K562 (cell line): Measurements from ENCODE around the gene KIF3A. TPM values are rescaled to one million over a fixed set of nuclear protein-coding genes. Genes with fewer than 3 reads are reported as not detected.

Source experiments
- BMI1 ChIP-seq: fragments of 150-350 bp; IDR thresholded peaks from 2 replicates; pipeline ENCODE4 v1.6.1; 2014; ENCODE audit warnings: low read length
- CCNT2 ChIP-seq: IDR thresholded peaks from 2 replicates; pipeline ENCODE4 v1.6.1; 2011; ENCODE audit warnings: borderline replicate concordance, low read depth, mild to moderate bottlenecking, moderate library complexity, mixed read lengths, low read length; ENCODE audit not compliant: insufficient read length; ENCODE audit errors: extremely low read depth
- CEBPZ ChIP-seq: fragments of 150-350 bp; IDR thresholded peaks from 2 replicates; pipeline ENCODE4 v1.6.1; 2014; ENCODE audit warnings: low read depth, mild to moderate bottlenecking, low read length, borderline replicate concordance
- E4F1 ChIP-seq: fragments of 250-450 bp; sonication (Bioruptor Pico); IDR thresholded peaks from 2 replicates; pipeline ENCODE4 v1.5.0; 2021; ENCODE audit warnings: mild to moderate bottlenecking, borderline replicate concordance
- EHMT2 ChIP-seq: fragments of 450-650 bp; IDR thresholded peaks from 2 replicates; pipeline ENCODE4 v1.6.1; 2018; ENCODE audit warnings: antibody characterized with exemption
- ELF1 ChIP-seq: fragments of 200-800 bp; sonication (Bioruptor generic); IDR thresholded peaks from 2 replicates; pipeline ENCODE4 v1.6.1; 2016; ENCODE audit warnings: missing genetic modification characterization, missing compliant biosample characterization
- ELF2 ChIP-seq: fragments of 250-450 bp; sonication (Bioruptor Pico); IDR thresholded peaks from 2 replicates; pipeline ENCODE4 v1.5.0; 2021; ENCODE audit warnings: mild to moderate bottlenecking
- FOXA3 ChIP-seq, 2 experiments: fragments of 450-650 bp in 1 of 2; sonication (generic) in 1 of 2; formaldehyde crosslinking; IDR thresholded peaks in 1 of 2; conservative IDR thresholded peaks in 1 of 2; 2 replicates each; pipeline versions ENCODE4 v1.4.0 to v1.8.0; 2020 to 2022; ENCODE audit warnings: mild to moderate bottlenecking in 2 of 2, missing genetic modification reagents in 1 of 2
- GABPB1 ChIP-seq: sonication (generic); formaldehyde crosslinking; IDR thresholded peaks from 2 replicates; pipeline ENCODE4 v1.8.0; 2022; ENCODE audit warnings: mild to moderate bottlenecking, missing genetic modification reagents
- KLF13 ChIP-seq: fragments of 450-650 bp; IDR thresholded peaks from 2 replicates; pipeline ENCODE4 v1.6.1; 2016; ENCODE audit warnings: missing genetic modification characterization, low read depth, mild to moderate bottlenecking, missing compliant biosample characterization, moderate library complexity, borderline replicate concordance
- MTA3 ChIP-seq: fragments of 450-650 bp; formaldehyde crosslinking; IDR thresholded peaks from 2 replicates; pipeline ENCODE4 v1.6.1; 2017; ENCODE audit warnings: mild to moderate bottlenecking, borderline replicate concordance
- NCOA6 ChIP-seq: fragments of 450-650 bp; IDR thresholded peaks from 2 replicates; pipeline ENCODE4 v1.6.1; 2017; ENCODE audit warnings: mild to moderate bottlenecking
- PHTF2 ChIP-seq: fragments of 250-450 bp; sonication (Bioruptor Pico); IDR thresholded peaks from 2 replicates; pipeline ENCODE4 v1.5.0; 2021; ENCODE audit warnings: mild to moderate bottlenecking
- POLR3G ChIP-seq: IDR thresholded peaks from 2 replicates; pipeline ENCODE4 v1.6.1; 2011; ENCODE audit not compliant: insufficient read length, insufficient replicate concordance; ENCODE audit errors: extremely low read depth
- PTTG1 ChIP-seq: fragments of 450-650 bp; IDR thresholded peaks from 2 replicates; pipeline ENCODE4 v1.6.1; 2016; ENCODE audit warnings: low read depth, mild to moderate bottlenecking, missing genetic modification characterization, missing compliant biosample characterization
- SNIP1 ChIP-seq: fragments of 450-650 bp; IDR thresholded peaks from 2 replicates; pipeline ENCODE4 v1.7.1; 2017; ENCODE audit warnings: low read depth, mild to moderate bottlenecking
- ZNF3 ChIP-seq: fragments of 250-450 bp; sonication (Bioruptor Pico); IDR thresholded peaks from 2 replicates; pipeline ENCODE4 v1.5.0; 2021; ENCODE audit warnings: mild to moderate bottlenecking, moderate library complexity
- ZNF436 ChIP-seq: fragments of 250-450, 450-650 bp; sonication (Bioruptor Pico); formaldehyde crosslinking; IDR thresholded peaks from 2 replicates; pipeline ENCODE4 v1.7.0; 2020; ENCODE audit warnings: mild to moderate bottlenecking
- polyA plus RNA-seq, 8 experiments: library from polyadenylated mRNA; depleted of rRNA in 4 of 8; stranded (reverse) in 5 of 8; unstranded in 3 of 8; fragments of >200 nt; fragmentation: Nextera tagmentation in 2 of 8; fragmentation: Illumina TruSeq in 1 of 8; extraction: Ambion mirVana in 2 of 8; extraction: Trizol in 1 of 8; gene quantifications; 2 replicates each; pipeline versions ENCODE4 v1.2.1 to v1.2.3, GENCODE V29; 2011 to 2014; ENCODE audit warnings: inconsistent platforms in 1 of 8, missing spikeins in 1 of 8
- total RNA-seq, 7 experiments: library from RNA; depleted of rRNA in 6 of 7; stranded (reverse); fragments of >200 nt in 6 of 7; fragmentation: Illumina TruSeq in 2 of 7; extraction: Trizol in 2 of 7; gene quantifications; 2 replicates each; pipeline versions ENCODE4 v1.2.1 to v1.2.3, GENCODE V29; 2011 to 2021; ENCODE audit warnings: low replicate concordance in 1 of 7
- TF ChIP-seq, protein P1 (sequence below): sonication (generic); formaldehyde crosslinking; IDR thresholded peaks from 2 replicates; pipeline ENCODE4 v1.8.0; 2022; ENCODE audit warnings: missing genetic modification reagents, mild to moderate bottlenecking, borderline replicate concordance
- TF ChIP-seq, protein P2 (sequence below): sonication (generic); formaldehyde crosslinking; IDR thresholded peaks from 2 replicates; pipeline ENCODE4 v1.5.0; 2020; ENCODE audit warnings: missing genetic modification reagents

The KIF3A gene
- total and polyA plus RNA-seq, 9 of the 15 experiments (the other 6 are each of a cell fraction or from before 2014, with no cell fraction given): 1.5 to 7.8 (median 6.0) TPM

DNA sequence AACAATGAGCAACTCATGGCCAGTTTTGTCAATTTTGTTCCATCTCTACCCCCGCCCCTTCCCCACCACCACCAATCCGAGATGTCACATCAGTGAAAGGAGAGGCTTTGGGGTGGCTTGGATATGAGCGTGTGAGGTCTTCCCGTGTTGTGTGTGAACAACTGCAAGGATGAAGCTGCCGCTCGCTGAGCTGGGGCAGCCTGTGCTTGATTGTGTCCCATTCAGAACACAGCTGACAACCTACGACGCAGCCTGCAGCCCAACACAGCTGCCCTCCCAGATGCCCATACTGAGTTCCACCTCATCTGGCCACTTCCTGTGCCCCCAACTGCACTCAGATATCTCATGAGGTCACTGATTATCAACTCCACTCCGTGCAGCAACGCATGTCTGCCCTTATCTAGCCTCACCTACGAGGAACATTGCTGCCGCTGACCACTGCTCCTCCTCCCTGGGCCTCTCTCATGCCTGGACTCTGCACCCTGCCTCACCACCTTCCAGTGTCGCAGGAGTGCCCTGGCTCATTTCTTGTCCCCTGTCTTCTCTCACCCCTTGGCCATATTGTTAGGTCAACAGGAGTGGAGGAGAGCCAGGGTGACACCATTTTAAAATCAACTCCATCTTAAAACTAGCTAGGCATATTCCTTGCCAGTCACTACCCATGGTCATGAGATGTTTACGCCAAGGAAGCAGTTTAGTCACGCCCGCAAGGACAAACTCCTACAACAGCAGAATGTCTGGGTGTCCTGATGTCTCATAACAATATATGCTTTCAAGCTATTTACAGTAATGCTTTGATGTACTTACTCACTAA is 70.8 kb downstream of the KIF3A start (continued):
- TF ChIP-seq, protein P1, sequence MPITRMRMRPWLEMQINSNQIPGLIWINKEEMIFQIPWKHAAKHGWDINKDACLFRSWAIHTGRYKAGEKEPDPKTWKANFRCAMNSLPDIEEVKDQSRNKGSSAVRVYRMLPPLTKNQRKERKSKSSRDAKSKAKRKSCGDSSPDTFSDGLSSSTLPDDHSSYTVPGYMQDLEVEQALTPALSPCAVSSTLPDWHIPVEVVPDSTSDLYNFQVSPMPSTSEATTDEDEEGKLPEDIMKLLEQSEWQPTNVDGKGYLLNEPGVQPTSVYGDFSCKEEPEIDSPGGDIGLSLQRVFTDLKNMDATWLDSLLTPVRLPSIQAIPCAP (CRISPR knock-in tag): no peak
- TF ChIP-seq FOXA3 (CRISPR knock-in tag; conservative IDR thresholded peaks at IDR 0.05 in 1 of 2, IDR thresholded peaks at IDR 0.05 in 1 of 2): 0 out of 4 replicates have a peak, but pooled peaks of 1 of the 2 experiments have one; percentile 14
- peak; percentile 86; the same call in 1 of the 2 replicates for TF ChIP-seq PHTF2 (CRISPR knock-in tag)
- no peak for TF ChIP-seq POLR3G
- TF ChIP-seq MTA3: peak; percentile 78; the same call in 1 of the 2 replicates
- no peak for TF ChIP-seq NCOA6
- peak; percentile 96 for TF ChIP-seq PTTG1 (tag)
- no peak for TF ChIP-seq CEBPZ
- no peak for TF ChIP-seq CCNT2
- TF ChIP-seq ELF2 (CRISPR knock-in tag): peak; percentile 80
- no peak for TF ChIP-seq BMI1
- TF ChIP-seq ZNF436: no peak
- TF ChIP-seq GABPB1 (CRISPR knock-in tag): peak; percentile 69
- no peak for TF ChIP-seq ELF1 (tag)
- TF ChIP-seq, protein P2, sequence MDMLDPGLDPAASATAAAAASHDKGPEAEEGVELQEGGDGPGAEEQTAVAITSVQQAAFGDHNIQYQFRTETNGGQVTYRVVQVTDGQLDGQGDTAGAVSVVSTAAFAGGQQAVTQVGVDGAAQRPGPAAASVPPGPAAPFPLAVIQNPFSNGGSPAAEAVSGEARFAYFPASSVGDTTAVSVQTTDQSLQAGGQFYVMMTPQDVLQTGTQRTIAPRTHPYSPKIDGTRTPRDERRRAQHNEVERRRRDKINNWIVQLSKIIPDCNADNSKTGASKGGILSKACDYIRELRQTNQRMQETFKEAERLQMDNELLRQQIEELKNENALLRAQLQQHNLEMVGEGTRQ (CRISPR knock-in tag): no peak
- no peak for TF ChIP-seq SNIP1
- peak; percentile 84 for TF ChIP-seq E4F1
- 0 out of 2 replicates have a peak, but pooled peaks have one; percentile 22 for TF ChIP-seq EHMT2
- peak; percentile 32; the same call in 1 of the 2 replicates for TF ChIP-seq ZNF3 (CRISPR knock-in tag)
- TF ChIP-seq KLF13 (tag): peak; percentile 76
